Esophagus squamous epithelium (tissue), 4 donors: Measurements from ENCODE around the gene VSTM2L.

ENCODE experiments used
- CTCF ChIP-seq, 6 experiments: fragments of 450-650 bp in 4 of 6; fragments of 200-600 bp in 2 of 6; sonication (generic) in 2 of 6; IDR thresholded peaks; one replicate each; pipeline ENCODE4 v1.5.1; 2016 to 2019; ENCODE audit warnings: antibody characterized with exemption in 6 of 6, mild to moderate bottlenecking in 4 of 6, moderate library complexity in 4 of 6
- POLR2A ChIP-seq, 4 donors: fragments of 450-650 bp; IDR thresholded peaks; one replicate each; pipeline ENCODE4 v1.6.1; 2017; ENCODE audit warnings: antibody characterized with exemption in 4 of 4, mild to moderate bottlenecking in 4 of 4, moderate library complexity in 3 of 4

- TF ChIP-seq CTCF (IDR thresholded peaks at IDR 0.05) (no peak), POLR2A (IDR thresholded peaks at IDR 0.05) (no peak)
Observed at GRCh38 chr20:37864298-37864697, 38.6 kb upstream of the VSTM2L start.
